Measurements from ENCODE around the gene FNDC3B.

FNDC3B gene

GRCh38 chr3:172236771-172237742 lies 197.7 kb downstream of the FNDC3B start:
- Histone ChIP-seq H3K4me3 (ENCODE audit: low read depth, low read length) (no peak overlapping the region), H3K36me3 (ENCODE audit: control insufficient read depth in 2 of 2, insufficient read depth in 1 of 2, low read length in 2 of 2) (peaks cover 0 to 1% of the 10 kb centered on the region in 2 experiments; a peak in 1 of 3 replicates), H3K9me3 (ENCODE audit: control insufficient read depth, insufficient read depth, low read depth, low read length) (no peaks in the 10 kb centered on the region), H3K27ac (ENCODE audit: extremely low read depth, low read depth, low read length) (no peak overlapping the region), H3K4me1 (ENCODE audit: control insufficient read depth, insufficient read depth, low read length) (no peaks in the 10 kb centered on the region; the same call in 1 of the 2 replicates)
- CTCF ChIA-PET: interaction anchor here (1.8 kb wide), 1 partner anchor 96 kb away, joined by 7 read pairs; no protein-coding TSS in a partner anchor
- POLR2A ChIA-PET: no interaction called here
- TF ChIP-seq ZNF777 (tag by site-specific recombination; IDR thresholded peaks at IDR 0.05; ENCODE audit: borderline replicate concordance) (no peak), ZNF391 (tag by site-specific recombination; IDR thresholded peaks at IDR 0.05; ENCODE audit: borderline replicate concordance, low read depth) (no peak), ZNF341 (tag by site-specific recombination; IDR thresholded peaks at IDR 0.05; ENCODE audit: low read depth) (no peak), ZNF121 (tag by site-specific recombination; IDR thresholded peaks at IDR 0.05) (peak; percentile 51; the same call in 1 of the 2 replicates)

GRCh38 chr3:172238188-172238587 lies 198.8 kb downstream of the FNDC3B start:
- no peaks in the 10 kb centered on the region for H3K4me1 ChIP-seq (ENCODE audit: control insufficient read depth, insufficient read depth, low read length)
- no peaks in the 10 kb centered on the region for H3K9me3 ChIP-seq (ENCODE audit: control insufficient read depth, insufficient read depth, low read depth, low read length)
- CTCF ChIA-PET: interaction anchor here (1.2 to 1.8 kb wide), 2 partner anchors 18 to 94 kb away, joined by 3 to 7 read pairs; no protein-coding TSS in a partner anchor
- no peak for TF ChIP-seq ZNF510 (tag by site-specific recombination; IDR thresholded peaks at IDR 0.05; ENCODE audit: insufficient replicate concordance)
- no peak for TF ChIP-seq KLF7 (tag by site-specific recombination; IDR thresholded peaks at IDR 0.05; ENCODE audit: borderline replicate concordance)
- TF ChIP-seq ZBTB8A (tag by site-specific recombination; IDR thresholded peaks at IDR 0.05): no peak
- no peak for TF ChIP-seq ZNF37A (tag by site-specific recombination; IDR thresholded peaks at IDR 0.05)
- no peak for TF ChIP-seq ZNF658 (tag by site-specific recombination; IDR thresholded peaks at IDR 0.05)
- no peak for TF ChIP-seq REST (tag by site-specific recombination; IDR thresholded peaks at IDR 0.05)
- TF ChIP-seq ZNF639 (tag by site-specific recombination; IDR thresholded peaks at IDR 0.05): no peak
- TF ChIP-seq INSM2 (tag by site-specific recombination; IDR thresholded peaks at IDR 0.05): no peak
- no peak for TF ChIP-seq IKZF3 (tag by site-specific recombination; IDR thresholded peaks at IDR 0.05)
- no peak for TF ChIP-seq ZBTB1 (tag by site-specific recombination; IDR thresholded peaks at IDR 0.05)
- TF ChIP-seq ZNF664 (tag by site-specific recombination; IDR thresholded peaks at IDR 0.05): no peak
- no peak for TF ChIP-seq ZBTB21 (tag by site-specific recombination; IDR thresholded peaks at IDR 0.05)
- TF ChIP-seq ZNF211 (tag by site-specific recombination; IDR thresholded peaks at IDR 0.05; ENCODE audit: low read depth): no peak
- POLR2A ChIA-PET: no interaction called here
- H3K4me3 ChIP-seq (ENCODE audit: low read depth, low read length): no peak overlapping the region
- no peak overlapping the region for H3K27ac ChIP-seq (ENCODE audit: extremely low read depth, low read depth, low read length)
- H3K36me3 ChIP-seq (ENCODE audit: control insufficient read depth in 2 of 2, insufficient read depth in 1 of 2, low read length in 2 of 2): peaks cover 0 to 6% of the 10 kb centered on the region in 2 experiments; a peak in 1 of 3 replicates
